RCC 7860 (cell line): Measurements from ENCODE around the gene ALMS1.
"Not testable (repeated sequence)": the region's sequence is repeated elsewhere in the genome, so short reads cannot be mapped to it uniquely, and the experiment has no call there.

ENCODE experiments used
- DNase-seq: peaks from one replicate; pipeline ENCODE4 v3.0.0-alpha.2; 2015; ENCODE audit warnings: low spot score
- FAIRE-seq: peaks from 2 replicates; lab custom pipeline; 2012; peaks lifted over from hg19 to GRCh38; lab: Jason Lieb, UNC

ALMS1 gene

GRCh38 chr2:73403237-73403636 lies 17.6 kb downstream of the ALMS1 start:
- FAIRE-seq (no peak), DNase-seq (no peak)

DNA sequence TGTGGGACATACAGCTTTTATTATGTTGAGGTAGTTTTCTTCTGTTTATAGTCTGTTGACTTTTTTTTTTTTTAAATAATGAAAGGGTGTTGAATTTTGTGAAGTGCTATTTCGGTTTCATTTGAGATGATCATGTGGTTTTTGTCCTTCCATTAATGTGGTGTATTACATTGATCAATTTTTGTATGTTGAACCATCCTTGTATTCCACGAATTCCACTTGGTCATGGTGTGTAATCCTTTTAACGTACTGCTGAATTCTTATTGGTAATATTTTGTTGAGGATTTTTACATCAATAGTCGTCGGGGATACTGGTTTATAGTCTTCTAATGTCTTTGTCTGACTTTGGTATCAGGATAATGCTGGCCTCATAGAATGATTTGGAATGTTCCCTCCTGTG lies 18.8 kb downstream of the ALMS1 start:
- FAIRE-seq = no peak
- DNase-seq = no peak

DNA sequence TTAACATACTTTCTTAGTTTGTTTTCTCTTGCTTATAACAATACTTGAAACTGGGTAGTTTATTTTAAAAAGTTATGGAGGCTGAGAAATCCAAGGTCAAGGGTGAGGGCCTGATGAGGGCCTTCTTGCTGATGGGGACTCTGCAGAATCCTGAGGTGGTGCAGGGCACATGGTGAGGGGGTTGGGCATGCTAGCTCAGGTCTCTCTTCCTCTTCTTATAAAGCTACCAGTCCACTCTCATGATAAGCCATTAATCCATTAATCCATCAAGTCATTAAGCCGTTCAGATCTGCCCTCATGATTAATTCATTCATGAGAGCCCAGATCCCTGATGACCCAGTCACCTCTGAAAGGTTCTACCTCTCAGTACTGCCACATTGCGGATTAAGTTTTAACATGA lies 21.4 kb downstream of the ALMS1 start:
- DNase-seq = no peak

GRCh38 chr2:73408198-73408597 lies 22.6 kb downstream of the ALMS1 start:
- no peak for FAIRE-seq
- no peak for DNase-seq

More for the DNA sequence above, 21.4 kb downstream of the ALMS1 start:
- no peak for FAIRE-seq

DNA sequence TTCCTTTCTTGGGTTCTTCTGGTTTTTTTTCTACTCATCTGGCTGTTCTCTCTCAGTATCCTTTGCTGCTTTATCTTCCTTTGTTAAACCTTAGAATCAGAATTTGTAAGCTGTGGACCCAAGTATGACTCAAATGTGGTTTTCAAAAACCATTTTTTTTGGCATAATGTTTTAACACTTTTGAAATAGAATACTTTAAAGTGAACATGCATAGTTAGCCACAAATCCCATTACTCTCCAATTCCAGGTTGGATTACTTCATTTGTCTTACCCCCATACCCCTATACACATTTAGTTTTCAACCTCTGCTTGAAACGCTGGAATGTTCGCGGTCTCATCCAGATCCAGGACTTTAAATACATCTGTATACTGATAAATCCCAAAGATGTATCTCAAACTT lies 29.1 kb downstream of the ALMS1 start:
- FAIRE-seq (peak; percentile 35), DNase-seq (no peak)

DNA sequence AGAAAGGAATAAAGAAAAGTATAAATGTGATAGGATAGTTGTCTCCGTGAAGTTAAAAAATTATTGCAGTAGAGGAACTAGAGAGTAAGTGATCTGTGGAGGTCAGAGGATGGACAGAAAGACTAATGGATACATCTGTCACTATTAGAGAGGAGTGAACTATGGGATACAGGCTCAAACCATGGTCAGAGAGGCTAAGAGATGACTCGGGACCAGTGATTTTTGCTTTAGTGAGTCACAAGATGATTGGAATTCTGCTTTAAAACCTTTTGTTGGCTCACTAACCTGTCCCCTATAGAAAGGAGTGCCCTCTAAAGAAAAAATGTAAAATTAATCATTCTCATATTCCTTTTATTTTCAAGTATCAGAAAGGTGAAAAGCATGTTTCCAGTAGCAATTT lies 30.3 kb downstream of the ALMS1 start:
- FAIRE-seq = no peak
- DNase-seq = no peak

- FAIRE-seq = no peak
- DNase-seq = no peak
Observed at GRCh38 chr2:73418343-73418742, 32.7 kb downstream of the ALMS1 start.

DNA sequence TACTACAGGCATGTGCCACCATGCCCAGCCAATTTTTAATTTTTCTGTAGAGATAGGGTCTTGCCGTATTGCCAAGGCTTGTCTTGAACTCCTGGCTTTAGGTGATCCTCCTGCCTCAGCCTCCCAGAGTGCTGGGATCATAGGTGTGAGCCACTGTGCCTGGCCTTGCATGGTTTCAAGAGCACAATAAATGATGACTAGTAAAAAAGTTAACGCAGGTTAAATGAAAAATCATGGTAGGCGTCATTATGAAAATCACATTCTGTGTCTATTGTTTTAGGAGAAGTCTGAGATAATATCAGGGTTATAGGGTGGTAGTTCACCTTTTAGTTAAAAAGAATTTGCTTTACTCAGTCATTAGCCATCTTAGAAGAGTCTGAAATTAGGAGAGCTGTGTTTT lies 38.3 kb downstream of the ALMS1 start:
- DNase-seq = no peak
- no peak for FAIRE-seq

DNA sequence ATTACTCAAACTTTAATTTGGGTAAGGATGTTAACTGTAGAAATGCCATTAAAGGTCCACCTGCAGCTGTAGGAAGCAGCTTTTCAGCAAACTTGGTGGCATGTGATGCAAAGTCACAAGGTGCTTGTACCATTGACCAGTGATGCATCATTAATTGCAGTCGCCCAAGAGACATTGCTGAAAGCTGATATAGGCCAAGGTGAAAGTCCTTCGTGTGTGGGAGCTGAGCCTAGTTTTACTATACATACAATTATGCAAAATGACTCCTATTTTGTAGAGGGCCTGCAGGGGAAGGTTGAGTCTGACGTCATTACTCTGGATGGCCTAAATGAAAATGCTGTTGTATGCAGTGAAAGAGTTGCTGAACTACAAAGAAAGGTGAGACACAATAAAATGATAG lies 40.5 kb downstream of the ALMS1 start:
- DNase-seq (no peak), FAIRE-seq (no peak)

- no peak for FAIRE-seq
- no peak for DNase-seq
Observed at GRCh38 chr2:73436019-73436418, 50.4 kb downstream of the ALMS1 start.

DNA sequence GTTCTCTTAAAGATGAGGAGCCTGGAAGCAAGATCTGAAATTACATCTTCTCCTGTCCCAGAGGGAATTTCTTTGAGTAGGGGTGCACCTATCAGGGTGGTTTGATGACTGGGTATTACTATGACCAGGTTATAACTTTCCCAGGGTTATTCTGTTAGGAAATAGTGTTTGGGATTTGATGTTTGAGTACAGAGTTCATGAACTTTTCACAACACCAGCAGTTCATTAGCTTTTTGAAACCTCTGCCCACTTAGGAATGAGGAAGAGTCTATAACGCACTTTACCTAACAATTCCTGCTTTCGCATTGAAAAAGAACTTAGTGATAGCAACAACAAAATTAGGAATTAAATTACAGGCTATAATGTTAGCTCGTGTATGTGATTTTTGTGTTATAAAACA lies 58.6 kb downstream of the ALMS1 start:
- FAIRE-seq (no peak), DNase-seq (no peak)

DNA sequence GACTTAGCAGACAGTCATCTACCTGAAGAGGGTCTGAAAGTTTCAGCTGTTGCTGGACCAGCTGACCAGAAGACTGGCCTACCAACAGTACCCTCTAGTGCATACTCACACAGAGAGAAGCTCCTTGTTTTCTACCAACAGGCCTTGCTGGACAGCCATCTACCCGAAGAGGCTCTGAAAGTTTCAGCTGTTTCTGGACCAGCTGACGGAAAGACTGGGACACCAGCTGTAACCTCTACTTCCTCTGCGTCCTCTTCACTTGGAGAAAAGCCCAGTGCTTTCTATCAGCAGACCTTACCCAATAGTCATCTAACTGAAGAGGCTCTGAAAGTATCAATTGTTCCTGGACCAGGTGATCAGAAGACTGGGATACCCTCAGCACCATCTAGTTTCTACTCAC lies 63.2 kb downstream of the ALMS1 start:
- no peak for FAIRE-seq
- no peak for DNase-seq

DNA sequence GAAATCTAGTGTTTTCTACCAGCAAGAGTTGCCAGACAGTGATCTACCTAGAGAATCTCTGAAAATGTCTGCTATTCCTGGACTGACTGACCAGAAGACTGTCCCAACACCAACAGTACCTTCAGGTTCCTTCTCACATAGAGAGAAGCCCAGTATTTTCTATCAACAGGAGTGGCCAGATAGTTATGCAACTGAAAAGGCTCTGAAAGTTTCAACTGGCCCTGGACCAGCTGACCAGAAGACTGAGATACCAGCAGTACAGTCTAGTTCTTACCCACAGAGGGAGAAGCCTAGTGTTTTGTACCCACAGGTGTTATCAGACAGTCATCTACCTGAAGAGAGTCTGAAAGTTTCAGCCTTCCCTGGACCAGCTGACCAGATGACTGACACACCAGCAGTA lies 63.8 kb downstream of the ALMS1 start:
- DNase-seq (no peak), FAIRE-seq (no peak)

- FAIRE-seq (no peak), DNase-seq (no peak)
Observed at GRCh38 chr2:73451263-73451972, 65.8 kb downstream of the ALMS1 start.

DNA sequence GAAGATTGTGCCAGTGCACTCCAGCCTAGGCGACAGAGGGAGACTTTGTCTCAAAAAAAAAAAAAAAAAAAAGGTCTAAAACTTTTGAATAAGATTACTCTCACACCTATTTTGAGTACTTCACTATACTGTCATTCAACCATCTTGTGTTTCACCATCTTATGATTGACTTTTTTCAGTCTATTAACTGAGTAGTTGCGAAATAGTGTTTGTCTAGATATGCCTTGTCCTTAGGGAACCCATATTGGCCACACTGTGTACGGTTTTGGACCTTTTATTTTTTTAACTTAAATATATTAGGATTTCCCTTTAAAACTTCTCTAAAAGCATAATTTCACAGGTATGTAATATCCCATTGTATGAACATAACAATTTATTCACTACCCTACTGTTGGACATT lies 72.3 kb downstream of the ALMS1 start:
- FAIRE-seq = no peak
- DNase-seq = no peak

- FAIRE-seq, DNase-seq: not testable (repeated sequence)
Observed at GRCh38 chr2:73462388-73462787, 76.8 kb downstream of the ALMS1 start.

GRCh38 chr2:73468376-73468775 lies 82.7 kb downstream of the ALMS1 start:
- DNase-seq = no peak
- no peak for FAIRE-seq

- FAIRE-seq, DNase-seq: not testable (repeated sequence)
Observed at GRCh38 chr2:73483874-73484273, 98.2 kb downstream of the ALMS1 start.

DNA sequence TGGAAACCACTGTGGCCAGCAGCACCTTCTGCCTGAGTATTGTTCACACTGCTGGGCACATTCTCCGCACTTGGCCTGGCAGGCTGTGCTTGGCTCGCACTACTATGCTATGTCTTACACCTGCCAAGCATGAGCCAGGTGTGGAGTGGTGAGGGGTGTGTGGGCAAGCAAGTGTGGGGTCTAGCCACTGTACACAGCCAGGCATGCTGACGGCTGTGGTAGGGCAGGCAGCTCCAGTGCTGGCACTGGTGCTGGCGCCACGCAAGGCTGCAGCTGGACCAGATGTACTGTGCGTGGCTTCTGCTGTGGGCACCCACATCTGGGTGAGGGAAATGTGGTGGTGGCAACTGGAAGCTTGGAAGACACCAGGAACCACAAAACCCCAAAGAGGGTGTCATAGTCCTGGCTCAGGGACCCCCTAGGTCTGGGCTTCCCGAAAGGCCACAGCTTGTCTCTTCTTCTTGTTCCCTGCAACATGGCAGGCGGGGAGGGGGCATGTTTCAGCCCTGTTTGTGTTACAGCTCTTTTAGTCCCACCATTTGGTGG lies 101.5 kb downstream of the ALMS1 start:
- no peak for DNase-seq
- FAIRE-seq = no peak

DNA sequence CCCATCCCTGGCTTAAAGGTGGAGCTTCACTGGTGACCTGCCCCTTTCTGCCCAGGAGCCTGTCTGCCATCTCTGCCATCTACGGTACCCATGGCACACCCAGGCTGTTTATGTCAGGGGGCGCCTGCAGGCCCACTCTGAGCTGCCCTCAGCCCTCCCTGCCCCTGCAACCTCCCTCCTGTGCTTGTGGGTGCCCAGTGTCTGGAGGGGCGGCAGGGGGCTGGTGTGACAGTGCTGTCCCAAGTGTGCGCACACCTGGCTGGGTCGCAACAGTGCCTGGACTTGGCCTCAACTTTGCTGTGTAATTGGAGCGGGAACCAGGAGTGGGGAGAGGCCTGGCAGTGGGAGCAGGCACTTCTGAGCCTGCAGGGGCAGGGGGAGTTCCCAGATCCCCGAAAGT lies 102.4 kb downstream of the ALMS1 start:
- FAIRE-seq (no peak), DNase-seq (no peak)

GRCh38 chr2:73489053-73489452 lies 103.4 kb downstream of the ALMS1 start:
- DNase-seq (no peak), FAIRE-seq (no peak)

DNA sequence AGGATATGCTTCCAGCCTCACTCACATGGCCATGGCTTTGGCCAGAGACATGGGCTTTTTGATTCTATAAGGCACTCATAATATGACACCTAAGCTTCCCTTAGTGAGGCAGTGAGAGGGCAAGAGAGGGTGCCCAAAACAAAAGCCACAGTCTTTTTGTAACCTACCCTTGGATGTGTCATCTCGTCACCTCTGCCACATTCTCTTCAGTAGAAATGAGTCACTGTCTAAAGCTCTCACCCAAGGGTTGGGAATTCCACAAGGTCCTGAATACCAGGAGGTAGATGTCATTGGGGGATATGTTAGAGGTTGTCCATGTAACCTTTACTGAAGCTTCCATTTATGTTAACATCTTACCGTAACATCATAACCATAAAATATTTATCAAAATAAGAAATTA lies 108.4 kb downstream of the ALMS1 start:
- FAIRE-seq = peak; percentile 55
- peak; percentile 72 for DNase-seq

GRCh38 chr2:73503992-73504570 lies 118.4 kb downstream of the ALMS1 start:
- FAIRE-seq (no peak), DNase-seq (no peak)
